Activated CD4-positive, alpha-beta T cell treated with anti-CD3 and anti-CD28 coated beads for 1 hour (primary cell): ENCODE results near the gene ABR.
A peak's percentile ranks its signal among the peaks of the same experiment; 100 is the strongest.
"Not testable (repeated sequence)": the region's sequence is repeated elsewhere in the genome, so short reads cannot be mapped to it uniquely, and the experiment has no call there.

ENCODE experiments used
- DNase-seq: peaks from one replicate; pipeline ENCODE4 v3.0.0-alpha.2; 2020

Gene ABR

DNA sequence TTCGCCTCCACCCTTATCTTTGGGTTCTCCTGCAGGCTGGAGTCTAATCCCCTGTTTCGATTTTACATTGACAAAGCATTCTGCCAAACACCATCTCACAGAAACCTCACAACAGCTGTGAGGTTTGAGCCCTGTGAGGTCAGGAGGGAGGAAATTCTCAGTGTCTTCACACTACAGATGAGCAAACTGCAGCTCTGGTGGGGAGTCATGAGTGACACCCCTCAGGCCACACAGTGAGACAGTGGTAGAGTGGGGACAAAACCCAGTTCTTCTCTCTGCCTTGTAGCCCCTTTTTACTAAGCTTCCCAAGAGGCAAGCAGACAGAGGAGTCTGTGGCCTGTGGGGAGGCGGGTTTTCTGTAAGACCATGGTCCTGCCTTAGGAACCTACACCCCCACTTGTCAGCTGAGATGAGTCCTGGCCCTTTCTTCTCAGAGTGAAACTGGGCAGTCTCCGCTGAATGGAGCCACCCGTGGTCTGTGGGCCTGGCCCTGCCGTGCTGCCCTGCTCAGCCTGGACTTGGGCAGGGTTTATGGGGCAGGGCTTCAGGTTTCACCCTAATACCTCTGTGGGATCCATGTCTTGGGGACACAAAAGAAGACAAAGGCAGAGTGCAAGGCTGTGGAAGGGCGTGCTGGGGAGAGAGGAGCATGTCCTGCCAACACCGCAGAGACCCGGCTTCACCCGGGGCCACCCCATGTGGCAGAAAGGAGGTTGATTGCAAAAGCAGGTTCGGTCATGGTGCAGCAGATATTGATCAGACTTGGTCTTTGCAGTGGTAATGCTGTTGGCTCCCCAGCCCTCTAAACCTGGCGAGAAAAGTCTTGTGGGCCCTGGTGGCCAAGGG is 59.0 kb downstream of the ABR start:
- DNase-seq = no peak

DNA sequence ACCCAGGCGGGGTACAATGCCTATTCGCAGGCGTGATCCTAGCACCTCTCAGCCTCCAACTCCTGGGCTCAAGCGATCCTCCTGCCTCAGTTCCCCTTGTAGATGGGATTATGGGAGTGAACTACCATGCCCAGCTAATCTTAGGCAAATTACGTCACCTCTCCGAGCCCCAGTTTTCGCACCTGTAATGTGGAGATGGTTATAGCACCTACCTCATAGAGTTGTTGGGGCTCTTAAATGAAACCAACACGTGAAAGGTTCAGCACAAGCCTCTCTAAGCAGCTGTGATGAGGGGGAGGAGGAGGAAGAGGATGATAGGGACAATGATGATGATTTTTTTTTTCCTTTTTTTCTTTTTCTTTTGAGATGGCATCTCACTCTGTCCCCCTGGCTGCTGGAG is 59.9 kb downstream of the ABR start:
- DNase-seq = no peak

DNA sequence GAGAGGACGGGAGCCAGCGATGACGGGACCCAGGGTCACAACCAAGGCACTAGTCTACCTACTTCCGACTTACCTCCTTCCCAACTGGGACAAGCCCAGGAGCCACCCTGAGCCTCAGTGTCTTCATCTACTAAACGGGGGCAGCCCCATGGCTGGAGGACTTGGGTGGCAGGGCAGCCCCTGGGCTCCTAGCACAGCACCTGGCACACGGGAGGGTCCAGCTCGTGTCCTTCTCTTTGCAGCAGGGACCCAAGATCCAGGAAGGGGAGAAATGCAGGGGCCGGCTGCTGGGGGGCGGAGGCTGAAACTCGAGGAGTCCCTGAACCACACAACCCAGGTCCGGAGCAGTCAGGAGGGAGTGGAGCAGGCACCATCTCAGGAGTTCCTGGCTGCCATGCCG is 63.2 kb downstream of the ABR start:
- no peak for DNase-seq

DNA sequence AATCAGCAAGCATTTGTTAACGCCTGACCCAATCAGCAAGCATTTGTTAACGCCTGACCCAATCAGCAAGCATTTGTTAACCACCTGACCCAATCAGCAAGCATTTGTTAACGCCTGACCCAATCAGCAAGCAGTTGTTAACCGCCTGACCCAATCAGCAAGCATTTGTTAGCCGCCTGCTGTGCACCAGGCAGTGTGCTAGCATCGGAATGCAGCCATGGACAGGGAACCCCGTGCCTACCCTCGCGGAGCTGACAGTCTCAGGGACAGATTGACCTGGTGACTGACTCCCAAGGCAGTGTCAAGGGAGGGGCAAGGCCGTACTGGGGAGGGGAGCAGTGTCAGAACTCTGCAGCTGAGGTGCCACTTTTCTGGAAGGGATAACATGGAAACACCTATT is 66.9 kb downstream of the ABR start:
- DNase-seq = no peak

DNA sequence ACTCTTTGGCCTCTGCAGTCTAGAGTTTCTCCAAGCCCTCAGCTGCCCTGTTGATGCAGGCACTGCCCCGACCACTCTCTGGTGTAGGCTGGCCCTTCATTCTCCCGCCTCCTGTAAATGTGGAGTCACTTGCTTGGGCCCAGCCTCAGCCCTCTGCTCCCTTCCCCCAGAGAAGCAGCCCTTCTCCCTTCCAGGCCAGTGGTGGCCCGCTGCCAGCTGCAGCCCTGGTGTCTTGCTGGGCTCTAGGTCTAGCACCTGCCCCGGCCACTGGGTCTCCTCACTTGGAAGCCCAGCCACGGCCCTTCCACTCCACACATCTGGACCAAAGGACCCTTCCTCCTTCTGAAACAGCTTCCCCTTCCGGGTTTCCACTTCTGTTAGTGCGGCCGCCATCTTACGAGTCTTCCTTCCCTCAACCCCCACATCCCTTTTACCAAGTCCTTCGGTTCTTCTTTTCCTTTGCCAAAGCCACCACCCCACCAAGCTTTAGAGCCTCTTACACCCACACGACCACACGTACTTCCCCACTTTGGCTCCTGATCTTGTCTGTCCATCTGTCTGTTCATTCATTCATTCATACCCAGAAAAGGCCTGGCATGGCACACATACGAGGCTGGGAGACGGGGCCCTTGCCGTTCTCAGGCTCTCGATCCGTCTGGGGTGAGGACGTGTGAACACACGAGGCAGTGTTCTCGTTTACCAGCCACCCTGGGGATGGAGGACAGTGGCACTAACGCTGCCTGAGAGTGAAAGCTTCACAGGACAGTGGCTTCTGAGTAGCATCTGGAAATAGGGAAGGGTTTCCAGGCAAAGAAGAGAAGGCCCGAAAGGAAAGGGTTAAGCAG is 68.0 kb downstream of the ABR start:
- no peak for DNase-seq

DNA sequence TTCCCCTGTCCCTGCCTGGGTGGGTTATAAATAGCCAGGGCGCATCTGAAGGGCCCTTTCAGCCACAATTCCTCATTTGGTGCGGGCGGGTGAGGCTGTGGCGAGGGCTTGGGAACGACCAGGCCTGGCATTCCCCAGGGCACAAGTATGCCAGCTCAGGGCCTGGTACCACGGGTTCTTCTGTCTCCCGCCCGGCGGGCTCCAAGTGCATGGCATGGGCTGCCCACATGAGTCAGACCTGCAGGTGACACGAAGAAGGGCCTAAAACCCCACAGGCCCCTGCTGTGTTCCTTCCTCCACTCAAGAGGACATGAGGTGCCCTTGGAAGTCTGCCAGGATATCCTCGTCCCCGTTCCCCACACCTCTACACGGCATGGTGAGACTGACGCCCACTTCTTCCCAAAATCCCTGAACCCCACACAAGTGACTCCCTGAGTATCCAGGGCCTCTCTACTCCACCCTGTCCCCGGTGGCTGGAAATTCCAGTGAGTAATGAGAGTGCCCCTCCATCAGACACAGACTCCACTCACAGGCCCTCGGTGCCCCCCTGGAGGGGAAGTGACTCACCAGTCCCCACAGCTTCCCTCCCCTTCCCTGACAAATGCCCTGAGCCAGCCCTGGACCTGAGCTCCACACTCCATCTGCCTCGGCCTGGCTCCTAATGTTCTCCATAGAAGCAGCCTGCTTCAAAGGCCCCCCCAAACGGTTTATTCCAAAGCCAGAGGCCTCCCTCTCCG is 68.8 kb downstream of the ABR start:
- DNase-seq = no peak

DNA sequence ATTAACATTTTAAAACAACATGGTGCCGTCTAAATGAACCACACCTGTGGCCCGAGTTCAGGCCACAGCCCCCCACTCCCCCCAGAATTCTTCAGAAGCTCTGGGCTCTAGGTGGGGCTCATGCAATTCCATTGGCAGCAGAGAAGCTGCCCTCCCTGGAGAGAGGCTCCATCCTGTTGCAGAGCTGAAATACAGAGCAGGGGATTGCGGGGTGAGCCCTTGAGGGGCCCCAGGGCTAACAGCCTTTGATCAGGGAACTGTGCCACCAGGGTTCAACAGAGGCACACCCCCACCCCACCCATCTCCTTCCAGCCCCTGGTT is 69.3 kb downstream of the ABR start:
- DNase-seq = no peak

DNA sequence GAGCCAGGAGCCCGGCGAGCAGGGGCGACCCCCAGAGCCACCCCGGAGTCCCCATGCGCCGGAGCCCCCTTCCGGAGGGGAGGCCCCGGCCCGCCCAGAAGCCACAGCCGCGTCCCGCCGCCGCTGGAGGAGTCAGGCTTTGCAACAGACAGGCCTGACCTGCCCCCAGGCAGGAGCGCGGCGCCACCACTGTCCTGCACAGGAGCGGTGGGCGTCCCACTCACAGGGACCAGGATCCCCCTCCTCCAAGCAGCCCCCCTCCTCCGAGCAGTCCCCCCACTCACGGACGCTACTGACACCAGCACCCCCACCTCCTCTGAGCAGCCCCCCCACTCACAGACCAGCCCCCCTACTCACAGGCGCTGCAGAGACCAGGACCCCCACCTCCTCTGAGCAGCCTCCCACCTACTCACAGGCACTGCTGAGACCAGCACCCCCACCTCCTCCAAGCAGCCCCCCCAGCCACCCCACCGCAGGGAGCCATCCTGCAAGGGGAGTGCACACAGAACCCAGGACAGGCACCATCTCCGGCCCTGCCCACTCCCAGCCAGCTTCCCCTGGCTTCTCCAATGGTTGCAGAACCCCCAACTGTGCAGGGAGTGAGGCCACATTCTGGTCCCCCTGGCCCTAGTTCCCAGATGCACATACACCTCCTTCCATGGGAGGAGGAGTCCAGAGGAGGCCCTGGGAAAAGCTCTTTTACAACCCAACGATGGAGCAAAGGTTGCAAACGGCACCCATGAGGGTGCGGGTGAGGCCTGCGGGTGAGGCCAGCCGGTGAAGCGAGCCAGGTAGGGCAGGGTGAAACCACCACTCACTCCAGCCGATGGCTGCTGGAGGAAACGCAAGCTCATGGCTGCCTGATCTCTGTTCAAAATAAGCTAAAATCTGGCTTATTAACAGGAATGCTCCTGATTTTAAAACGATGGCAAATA is 69.9 kb downstream of the ABR start:
- peak; percentile 32 for DNase-seq

DNA sequence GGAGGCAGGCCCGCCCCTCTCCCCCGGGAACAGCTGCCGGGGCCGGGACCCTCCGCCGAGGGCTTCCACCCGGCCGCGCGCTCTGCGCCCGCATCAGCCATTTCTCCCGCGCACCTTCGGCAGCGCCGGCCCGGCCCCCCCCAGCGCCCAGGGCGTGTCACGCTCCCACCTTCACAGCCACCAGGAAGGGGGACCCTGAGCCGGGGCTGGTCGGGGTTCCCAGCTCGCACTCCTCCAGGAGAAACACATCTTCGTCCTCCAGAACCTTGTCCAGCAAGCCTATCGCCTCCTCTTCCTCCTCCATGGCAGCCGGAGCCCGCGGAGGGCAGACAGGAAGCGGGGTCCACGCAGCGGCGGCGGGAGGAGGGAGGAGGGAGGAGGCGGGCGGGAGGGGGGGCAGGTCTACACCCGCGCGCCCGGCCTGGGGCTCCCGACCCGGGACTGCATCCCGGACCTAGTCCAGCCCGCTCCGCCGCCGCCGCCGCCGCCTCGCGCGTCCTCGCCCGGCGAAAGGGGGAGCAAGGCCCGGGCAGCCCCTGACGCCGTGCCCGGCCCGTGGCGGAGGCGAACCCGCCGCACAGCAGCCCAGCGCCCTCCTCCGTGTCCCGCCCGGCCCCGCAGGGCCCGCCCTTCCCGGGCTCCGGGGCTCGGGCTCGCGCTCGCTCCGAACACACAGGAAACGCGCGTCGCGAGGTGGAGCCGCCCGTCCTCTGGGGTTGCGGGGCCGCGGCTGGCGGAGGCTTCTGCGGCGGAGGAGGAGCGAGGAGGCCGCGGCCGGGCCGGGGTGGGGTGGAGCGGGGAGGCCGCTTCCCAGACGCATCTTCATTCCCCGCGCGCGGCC is 70.8 kb downstream of the ABR start:
- DNase-seq = peak; percentile 54

DNA sequence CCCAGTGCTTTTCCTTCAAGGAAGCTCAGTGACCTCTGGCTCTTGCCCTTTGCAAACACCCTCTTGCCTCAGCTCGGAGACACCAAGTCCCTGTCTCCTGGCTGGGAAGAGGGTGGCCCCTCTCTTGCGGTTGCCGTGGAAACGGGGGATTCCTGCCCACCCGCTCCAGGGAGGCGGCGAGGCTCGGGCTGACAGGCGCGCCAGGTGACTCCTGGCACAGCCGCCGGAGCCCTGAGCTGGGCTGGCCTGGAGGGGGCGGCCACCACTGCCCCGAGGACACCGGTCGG is 71.4 kb downstream of the ABR start:
- DNase-seq = no peak

DNA sequence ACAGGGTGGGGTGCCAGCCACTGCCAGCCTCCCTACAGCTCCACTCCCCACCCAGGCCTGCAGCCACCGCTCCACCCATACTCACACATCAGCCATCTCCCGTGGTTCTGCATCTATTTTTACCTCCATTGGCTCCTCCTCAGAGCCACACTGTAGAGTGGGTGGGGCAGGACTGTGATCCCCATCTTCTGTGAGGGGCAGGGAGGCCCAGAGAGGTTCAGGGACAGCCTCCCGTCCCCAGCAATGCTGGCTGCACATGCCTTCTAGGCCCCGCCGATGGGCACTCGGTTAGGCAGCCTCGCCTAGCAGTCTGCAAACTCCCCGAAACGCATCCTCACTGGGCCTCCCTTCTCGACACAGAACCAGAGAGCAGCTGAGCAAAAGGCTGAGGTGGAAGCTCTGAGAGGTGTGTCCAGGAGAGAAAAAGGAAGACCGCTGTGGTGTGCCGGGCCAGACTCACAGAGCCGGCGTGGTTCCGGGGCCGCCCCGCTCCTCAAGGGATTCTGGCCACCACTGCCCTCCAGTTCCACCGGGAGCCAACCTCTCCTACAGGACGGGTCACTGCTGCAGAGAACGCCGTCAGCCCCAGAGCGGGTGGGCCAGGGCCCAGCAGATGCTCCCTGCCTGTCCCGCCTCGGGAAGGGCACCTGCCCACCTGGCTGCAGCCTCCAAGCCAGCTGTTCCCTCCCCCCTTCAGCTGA is 71.9 kb downstream of the ABR start:
- no peak for DNase-seq

DNA sequence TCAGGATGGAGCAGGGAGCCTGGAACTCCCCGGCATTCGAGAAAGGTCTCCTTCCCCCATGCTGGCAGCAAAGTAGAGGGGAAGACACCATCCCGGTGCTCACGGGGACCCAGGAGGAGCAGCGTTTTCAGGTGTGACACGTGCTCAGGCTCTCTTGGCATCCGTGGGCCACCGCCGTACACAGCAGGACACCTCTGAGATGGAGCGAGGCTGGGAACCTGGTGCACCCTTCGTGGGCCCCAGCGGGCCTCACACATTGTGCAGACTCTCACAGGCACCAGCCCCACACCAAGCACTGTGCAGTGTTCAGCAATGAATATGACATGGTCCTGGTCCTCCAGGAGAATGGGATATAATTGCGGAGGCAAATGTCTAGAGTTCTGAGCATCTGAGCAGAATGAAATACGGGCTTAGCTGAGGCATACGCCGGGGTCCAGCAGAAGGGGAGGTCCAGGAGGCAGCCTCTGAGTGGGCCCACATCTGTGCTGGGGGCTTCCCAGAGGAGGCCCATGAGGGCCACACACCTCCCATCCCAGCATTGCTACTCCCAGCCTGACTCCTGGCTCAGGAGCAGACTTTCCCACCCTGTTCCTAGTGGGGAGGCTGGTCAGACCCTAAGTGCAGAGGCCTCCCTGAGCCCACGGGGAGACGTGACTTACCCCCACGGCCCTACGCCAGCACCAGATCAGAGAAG is 72.6 kb downstream of the ABR start:
- no peak for DNase-seq

DNA sequence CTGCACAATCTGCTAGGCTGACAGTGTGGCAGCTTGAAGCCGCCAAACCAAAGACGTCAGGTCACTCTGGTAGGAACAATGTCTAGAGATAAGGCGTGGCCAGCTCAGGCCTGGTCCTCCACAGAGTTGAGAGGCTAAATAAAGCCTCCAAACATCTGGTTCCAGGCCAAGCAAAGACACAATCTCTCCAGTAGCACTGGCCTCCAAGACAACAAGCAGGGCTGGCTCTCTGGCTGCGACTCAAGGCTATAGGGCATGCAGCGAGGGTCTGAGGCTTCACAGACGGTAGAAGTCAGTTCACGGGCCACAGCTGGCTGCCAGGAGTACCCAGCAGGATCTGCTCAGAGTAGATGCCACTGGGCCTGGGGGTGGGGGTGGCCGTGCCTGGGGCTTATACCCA is 75.6 kb downstream of the ABR start:
- no peak for DNase-seq

DNA sequence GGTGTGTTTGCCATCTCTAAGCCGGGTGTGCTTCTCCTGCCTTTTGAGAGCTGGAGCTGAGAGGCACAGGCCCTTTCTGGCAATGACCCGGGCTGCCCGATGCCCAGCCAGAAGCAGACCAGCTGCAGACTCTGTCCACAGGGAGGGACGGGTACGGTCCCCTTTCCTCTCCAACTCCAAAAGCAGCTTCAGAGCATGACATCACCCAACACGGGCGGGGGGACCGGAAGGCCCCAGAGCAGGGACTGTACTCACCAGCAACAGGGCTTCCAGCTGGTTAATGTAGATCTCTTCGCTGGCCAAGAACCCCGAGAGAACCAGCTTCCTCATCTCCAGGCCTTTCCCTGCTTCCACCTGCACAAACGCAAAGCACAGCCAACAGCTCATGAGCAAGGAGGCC is 79.4 kb downstream of the ABR start:
- DNase-seq = no peak

DNA sequence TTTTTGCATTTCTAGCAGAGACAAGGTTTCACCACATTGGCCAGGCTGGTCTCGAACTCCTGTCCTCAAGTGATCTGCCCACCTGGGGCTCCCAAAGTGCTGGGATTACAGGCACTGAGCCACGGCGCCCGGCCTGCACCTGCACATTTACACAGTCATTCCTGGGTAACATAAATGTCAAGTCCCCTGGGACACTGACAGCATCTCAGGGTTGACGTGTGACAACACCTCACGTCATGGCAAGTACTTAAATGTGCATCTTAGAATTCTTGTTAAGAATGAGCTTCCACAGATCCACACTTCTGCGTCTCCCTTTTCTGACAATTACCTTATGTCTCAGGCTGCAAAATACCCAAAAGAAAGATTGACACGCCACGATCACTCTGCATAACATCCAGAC is 80.5 kb downstream of the ABR start:
- no peak for DNase-seq

DNA sequence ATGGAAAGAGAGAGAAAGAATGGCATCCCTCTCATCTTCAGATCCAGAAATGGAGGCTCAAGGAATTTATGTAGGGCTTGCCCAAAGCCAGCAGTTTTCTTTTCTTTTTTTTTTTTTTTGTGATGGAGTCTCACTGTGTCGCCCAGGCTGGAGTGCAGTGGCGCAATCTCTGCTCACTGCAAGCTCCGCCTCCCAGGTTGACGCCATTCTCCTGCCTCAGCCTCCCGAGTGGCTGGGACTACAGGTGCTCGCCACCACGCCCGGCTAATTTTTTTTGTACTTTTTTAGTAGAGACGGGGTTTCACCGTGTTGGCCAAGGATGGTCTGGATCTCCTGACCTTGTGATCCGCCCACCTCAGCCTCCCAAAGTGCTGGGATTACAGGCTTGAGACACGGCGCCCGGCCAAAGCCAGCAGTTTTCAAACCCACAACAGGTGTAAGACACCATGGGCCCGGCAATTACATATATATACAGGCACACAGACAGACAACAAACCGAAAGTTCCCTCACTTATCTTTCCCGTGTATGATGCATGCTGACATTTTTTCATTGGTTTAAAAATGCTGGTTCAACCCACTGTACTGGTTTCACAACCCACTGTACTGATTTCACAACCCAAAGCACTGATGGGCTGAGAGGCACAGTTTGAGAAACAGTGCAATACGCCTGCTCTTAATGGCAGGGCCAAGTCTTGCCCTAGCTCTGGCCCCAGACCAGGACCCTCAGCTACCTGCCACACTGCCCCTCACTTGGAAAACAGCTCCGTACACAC is 81.6 kb downstream of the ABR start:
- DNase-seq = not testable (repeated sequence)

DNA sequence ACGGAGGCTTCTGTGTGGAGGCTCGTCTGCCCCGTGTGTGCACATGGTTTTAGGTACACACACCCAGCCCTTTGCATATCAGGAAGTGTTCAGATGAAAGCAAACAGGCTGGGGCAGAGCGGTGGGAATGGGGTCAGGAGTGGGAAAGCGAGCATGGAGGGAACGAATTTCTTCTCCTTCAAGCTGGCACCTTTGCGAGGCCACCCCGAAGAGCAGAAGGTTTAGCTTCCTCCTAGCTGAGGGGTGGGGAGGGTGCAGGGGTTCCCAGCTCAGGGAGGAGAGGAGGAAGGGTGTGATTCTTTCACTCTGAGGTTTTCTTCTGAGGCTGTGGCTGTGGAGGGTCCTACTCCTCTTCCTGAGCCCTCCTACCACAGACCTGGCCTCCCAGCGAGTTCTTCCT is 83.6 kb downstream of the ABR start:
- no peak for DNase-seq

DNA sequence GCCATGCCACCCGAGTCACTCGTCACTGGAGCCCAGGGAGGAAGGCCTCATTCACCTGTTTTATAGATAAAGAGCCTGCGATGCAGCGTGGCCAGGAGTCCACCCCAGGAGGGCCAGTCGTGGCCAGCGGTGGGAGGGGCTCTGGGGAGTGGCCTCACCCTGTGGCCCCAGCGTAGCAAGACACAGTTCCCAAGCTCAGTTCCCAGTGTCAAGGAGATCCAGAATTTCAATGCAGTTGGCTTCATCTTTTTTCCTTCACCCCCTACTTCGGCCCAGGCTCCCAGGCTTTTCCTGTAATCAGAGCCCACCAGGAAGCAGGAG is 84.0 kb downstream of the ABR start:
- DNase-seq = no peak

DNA sequence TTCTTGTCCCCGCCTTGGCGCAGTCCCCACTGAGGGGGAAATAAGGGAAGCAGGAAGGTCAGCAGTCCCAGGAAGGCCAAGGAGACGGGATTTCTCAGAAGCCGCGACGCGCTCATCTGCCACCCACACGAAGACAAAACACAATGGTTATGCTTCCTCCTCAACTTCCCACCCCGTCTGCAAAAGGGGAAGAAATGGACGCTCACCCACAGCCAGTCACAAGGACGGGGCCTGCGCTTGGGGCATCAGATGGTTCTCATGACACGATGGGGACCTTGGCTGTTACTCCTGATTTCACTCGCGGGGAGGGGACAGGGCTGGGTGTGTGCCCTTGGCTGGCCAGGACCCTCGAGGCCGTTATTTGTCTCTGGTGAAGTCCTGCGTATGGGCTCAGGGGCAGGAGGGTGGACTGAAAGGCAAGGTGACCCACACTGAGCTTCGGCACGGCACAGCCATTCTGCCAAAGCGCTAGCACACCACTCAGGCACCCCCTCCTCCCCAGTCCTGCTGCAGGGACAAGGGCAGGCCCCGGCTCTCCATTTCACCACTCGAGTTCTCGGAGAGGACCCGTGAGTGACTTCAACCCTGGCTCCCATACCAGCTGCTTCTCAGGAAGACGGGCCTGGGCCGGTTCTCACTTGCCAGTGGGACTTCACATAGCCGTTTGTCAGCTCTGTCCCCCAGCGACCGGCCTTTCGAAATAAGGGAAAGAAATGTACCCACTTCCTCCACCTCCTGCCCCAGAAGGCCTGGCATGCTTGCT is 84.5 kb downstream of the ABR start:
- DNase-seq = no peak
